Measurements from ENCODE around the gene ANKRD65. TPM values are rescaled to one million over a fixed set of nuclear protein-coding genes. Genes with fewer than 3 reads are reported as not detected.

The ANKRD65 gene
- total and polyA plus RNA-seq, 7 donors = 0.77 to 5.4 (median 2.4) TPM

DNA sequence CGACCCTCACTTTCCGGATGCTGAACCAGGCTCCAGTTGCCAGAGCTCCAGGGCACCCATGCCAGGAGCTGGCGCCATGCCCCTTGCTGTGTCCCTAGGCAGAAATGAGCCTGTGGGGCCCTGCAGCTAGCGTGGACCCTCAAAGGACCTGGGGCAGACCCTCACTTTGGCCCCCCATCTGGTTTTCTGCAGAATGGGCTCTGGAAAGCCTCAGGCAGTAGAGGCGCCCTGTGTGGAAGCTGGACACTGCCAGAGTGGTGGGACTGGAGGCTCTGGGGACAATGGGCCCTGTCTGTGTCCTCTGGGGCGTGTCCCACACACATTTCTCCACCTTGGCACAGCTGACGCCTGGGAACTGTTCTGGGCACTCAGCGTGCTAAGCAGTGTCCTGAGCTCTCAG is 39.8 kb downstream of the ANKRD65 start:
- H3K4me1 ChIP-seq = peaks cover 7% of the 10 kb centered on the region
- 68 to 80% (median 73%) methylated on average over 8 of the region's 8 CpGs for WGBS, 3 donors
- ATAC-seq (no peak), DNase-seq (peak in 1 of 2 donors; percentile 46)
- H3K9me3 ChIP-seq = no peaks in the 10 kb centered on the region
- no peak overlapping the region for H3K27ac ChIP-seq
- TF ChIP-seq, protein P1, sequence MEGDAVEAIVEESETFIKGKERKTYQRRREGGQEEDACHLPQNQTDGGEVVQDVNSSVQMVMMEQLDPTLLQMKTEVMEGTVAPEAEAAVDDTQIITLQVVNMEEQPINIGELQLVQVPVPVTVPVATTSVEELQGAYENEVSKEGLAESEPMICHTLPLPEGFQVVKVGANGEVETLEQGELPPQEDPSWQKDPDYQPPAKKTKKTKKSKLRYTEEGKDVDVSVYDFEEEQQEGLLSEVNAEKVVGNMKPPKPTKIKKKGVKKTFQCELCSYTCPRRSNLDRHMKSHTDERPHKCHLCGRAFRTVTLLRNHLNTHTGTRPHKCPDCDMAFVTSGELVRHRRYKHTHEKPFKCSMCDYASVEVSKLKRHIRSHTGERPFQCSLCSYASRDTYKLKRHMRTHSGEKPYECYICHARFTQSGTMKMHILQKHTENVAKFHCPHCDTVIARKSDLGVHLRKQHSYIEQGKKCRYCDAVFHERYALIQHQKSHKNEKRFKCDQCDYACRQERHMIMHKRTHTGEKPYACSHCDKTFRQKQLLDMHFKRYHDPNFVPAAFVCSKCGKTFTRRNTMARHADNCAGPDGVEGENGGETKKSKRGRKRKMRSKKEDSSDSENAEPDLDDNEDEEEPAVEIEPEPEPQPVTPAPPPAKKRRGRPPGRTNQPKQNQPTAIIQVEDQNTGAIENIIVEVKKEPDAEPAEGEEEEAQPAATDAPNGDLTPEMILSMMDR (IDR thresholded peaks at IDR 0.05) = no peak
- intact Hi-C loops (cut with DNase I) = no loop called here
- H3K36me3 ChIP-seq (ENCODE audit: insufficient read depth in 1 of 2, low read depth in 1 of 2) = peaks cover 2 to 21% of the 10 kb centered on the region in 2 donors
- no peak overlapping the region for H3K4me3 ChIP-seq
- no peaks in the 10 kb centered on the region for H3K27me3 ChIP-seq (ENCODE audit: insufficient read depth in 3 of 3, low read length in 2 of 3)

DNA sequence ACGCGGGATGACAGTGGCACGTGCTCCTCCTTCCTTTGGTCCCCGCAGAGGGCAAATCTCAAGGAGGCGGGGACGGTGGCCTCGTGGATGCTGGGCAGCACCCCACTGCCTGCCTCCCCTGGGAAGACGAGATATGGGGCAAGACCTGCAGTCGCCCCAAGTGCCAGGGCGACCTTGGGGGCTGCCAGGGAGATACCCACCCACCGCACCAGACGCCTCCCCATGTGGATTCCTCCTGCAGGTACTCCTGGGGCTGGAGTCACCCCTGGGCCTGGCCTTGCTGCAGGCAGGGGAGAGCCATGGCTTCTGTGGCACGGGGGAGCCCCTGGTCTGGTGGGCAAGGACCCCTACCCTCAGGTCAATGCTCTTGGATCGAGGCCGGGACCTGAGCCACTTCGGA is 40.2 kb downstream of the ANKRD65 start:
- H3K36me3 ChIP-seq (ENCODE audit: insufficient read depth in 1 of 2, low read depth in 1 of 2) = peaks cover 0 to 17% of the 10 kb centered on the region in 2 donors
- no peaks in the 10 kb centered on the region for H3K27me3 ChIP-seq (ENCODE audit: insufficient read depth in 3 of 3, low read length in 2 of 3)
- peaks cover 10% of the 10 kb centered on the region for H3K4me1 ChIP-seq
- no peaks in the 10 kb centered on the region for H3K9me3 ChIP-seq
- no peak for ATAC-seq
- TF ChIP-seq, protein P1 (IDR thresholded peaks at IDR 0.05) = no peak
- peak in 1 of 2 donors; percentile 42 for DNase-seq
- H3K27ac ChIP-seq = no peak overlapping the region
- H3K4me3 ChIP-seq = no peak overlapping the region
- intact Hi-C loops (cut with DNase I) = no loop called here
- WGBS, 3 donors = 89 to 91% (median 89%) methylated on average over 15 to 16 of the region's 16 CpGs

DNA sequence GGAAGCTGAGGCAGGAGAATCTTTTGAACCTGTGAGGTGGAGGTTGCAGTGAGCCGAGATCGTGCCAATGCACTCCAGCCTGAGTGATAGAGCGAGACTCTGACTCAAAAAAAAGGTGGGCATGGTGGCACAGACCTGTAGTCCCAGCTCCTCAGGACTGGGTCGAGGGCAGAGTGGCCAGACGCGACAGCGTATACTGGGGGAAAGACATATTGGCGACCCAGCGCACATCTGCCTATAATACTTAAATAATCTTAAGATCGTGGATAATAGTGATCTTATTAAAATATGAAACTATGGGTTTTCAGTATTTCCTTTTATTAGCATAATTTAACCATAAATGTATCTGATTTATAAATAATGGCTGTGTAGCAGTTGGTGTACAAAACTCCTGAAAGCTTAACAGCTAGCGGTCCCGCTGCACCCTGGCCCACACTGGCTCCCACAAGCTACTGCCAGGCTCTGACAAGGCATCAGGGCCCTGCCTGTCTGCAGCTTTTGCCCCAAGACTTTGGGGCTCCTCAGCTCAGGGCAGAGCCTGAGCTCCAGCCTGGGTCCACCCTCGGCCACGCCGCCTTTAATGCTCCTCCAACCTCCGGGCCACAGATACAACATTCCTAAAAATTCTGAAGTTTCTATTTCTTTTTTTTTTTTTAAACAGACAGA is 43.4 kb downstream of the ANKRD65 start:
- 92 to 95% (median 94%) methylated on average over 16 of the region's 16 CpGs for WGBS, 3 donors
- Histone ChIP-seq H3K27ac (no peak overlapping the region), H3K9me3 (no peaks in the 10 kb centered on the region), H3K4me1 (peaks cover 22% of the 10 kb centered on the region), H3K27me3 (ENCODE audit: insufficient read depth in 3 of 3, low read length in 2 of 3) (no peaks in the 10 kb centered on the region), H3K36me3 (ENCODE audit: insufficient read depth in 1 of 2, low read depth in 1 of 2) (peaks cover 0 to 12% of the 10 kb centered on the region in 2 donors), H3K4me3 (no peak overlapping the region)
- ATAC-seq (no peak), DNase-seq (peak in 1 of 2 donors; percentile 41)
- TF ChIP-seq, protein P1 (IDR thresholded peaks at IDR 0.05) = no peak
- intact Hi-C loops (cut with DNase I) = no loop called here

DNA sequence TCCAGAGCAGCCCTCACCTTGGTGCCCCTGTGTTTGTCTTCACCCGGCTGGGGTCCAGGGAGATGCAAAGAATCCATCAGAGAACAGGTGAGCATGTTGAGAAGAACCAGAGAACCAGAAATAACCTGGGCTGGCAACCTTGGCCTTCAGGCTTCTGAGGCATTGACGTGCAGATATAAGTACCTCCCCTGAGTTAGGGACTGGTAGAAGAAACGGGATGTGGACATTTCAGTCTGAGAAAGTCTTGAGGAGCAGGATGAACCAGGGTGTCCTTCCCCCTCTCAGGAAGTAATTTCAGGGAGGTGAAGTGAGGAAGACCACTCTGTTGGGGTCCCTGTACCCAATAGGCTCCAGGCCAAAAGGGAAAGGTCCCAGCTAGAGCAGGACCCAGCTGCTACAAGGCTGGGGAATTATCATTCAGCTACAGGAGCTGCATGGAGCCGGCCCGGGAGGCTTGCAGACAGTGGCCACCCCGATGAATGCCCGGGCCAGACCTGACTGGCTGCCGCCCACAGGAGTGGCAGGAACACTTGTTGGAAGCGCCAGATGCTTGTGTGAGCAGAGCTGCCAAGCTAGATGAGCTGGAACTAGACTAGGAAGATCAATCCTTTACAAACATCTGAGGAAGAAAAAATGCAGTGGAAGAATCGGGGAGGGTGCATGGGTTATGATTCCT is 44.4 kb downstream of the ANKRD65 start:
- Histone ChIP-seq H3K27me3 (ENCODE audit: insufficient read depth in 3 of 3, low read length in 2 of 3) (no peaks in the 10 kb centered on the region), H3K27ac (peak overlapping the region; percentile 1), H3K4me3 (no peak overlapping the region), H3K9me3 (no peaks in the 10 kb centered on the region), H3K4me1 (peaks cover 31% of the 10 kb centered on the region), H3K36me3 (ENCODE audit: insufficient read depth in 1 of 2, low read depth in 1 of 2) (peaks cover 0 to 12% of the 10 kb centered on the region in 2 donors)
- ATAC-seq (no peak), DNase-seq (peak in 1 of 2 donors; percentile 49)
- WGBS, 3 donors = 60 to 71% (median 65%) methylated on average over 10 of the region's 10 CpGs
- TF ChIP-seq, protein P1 (IDR thresholded peaks at IDR 0.05) = no peak
- intact Hi-C loops (cut with DNase I) = no loop called here

Measured in psoas muscle (tissue), 8 donors.